K562 (cell line): Measurements from ENCODE around the gene KIF7. TPM values are rescaled to one million over a fixed set of nuclear protein-coding genes. Genes with fewer than 3 reads are reported as not detected.

Experiments
- ATAC-seq: fragments of 200-7000 bp; cut with Tn5 transposase; 3 replicates; pipeline ENCODE4 v1.9.1; 2020; ENCODE audit warnings: moderate library complexity
- Bru-seq: library from RNA; stranded (reverse); fragments of 400-500 nt; gene quantifications from one replicate; lab custom pipeline; 2021; lab: Mats Ljungman, UMichigan
- BruChase-seq, 2 experiments: library from RNA; stranded (reverse); fragments of 400-500 nt; gene quantifications; one replicate each; lab custom pipeline; 2021; lab: Mats Ljungman, UMichigan
- BruUV-seq: library from RNA; stranded (reverse); fragments of 400-500 nt; replicated peaks from 2 replicates; lab custom pipeline; 2021; lab: Mats Ljungman, UMichigan
- CTCF ChIA-PET: fragments of 300-600 bp; formaldehyde crosslinking; extraction: SDS; loops from one replicate; lab custom pipeline; 2021; ENCODE audit warnings: low intra/inter-chr PET ratio; lab: Yijun Ruan, JAX
- POLR2A ChIA-PET: fragments of 300-600, 350-650 bp; sonication (Branson Sonifier 250); formaldehyde crosslinking; extraction: SDS; loops from one replicate; lab custom pipeline; 2021; ENCODE audit warnings: antibody characterized with exemption, inconsistent platforms; lab: Yijun Ruan, JAX
- DNase-seq, 4 experiments: peaks; one replicate each; pipeline versions ENCODE4 v3.0.0 to v3.0.0-alpha.2; 2011 to 2018; ENCODE audit warnings: low spot score in 3 of 4, mixed read lengths in 3 of 4; ENCODE audit errors: extremely low read depth in 1 of 4
- FAIRE-seq: peaks from 2 replicates; lab custom pipeline; 2011; peaks lifted over from hg19 to GRCh38; lab: Jason Lieb, UNC
- H2AFZ ChIP-seq: 2 replicates; pipeline ENCODE4 v1.6.0; 2011; ENCODE audit warnings: low read depth, low read length, control low read depth, inconsistent platforms
- H3K27ac ChIP-seq: fragments of 200-600 bp; 3 replicates; pipeline ENCODE4 v1.8.0; 2011; ENCODE audit warnings: low read depth, mild to moderate bottlenecking, control low read depth, inconsistent platforms, low read length, moderate library complexity, mixed read lengths; ENCODE audit errors: extremely low read depth
- H3K27me3 ChIP-seq, 2 experiments: fragments of 300-600 bp in 1 of 2; 2 replicates in 1 of 2; 3 replicates in 1 of 2; pipeline versions ENCODE4 v1.6.0 to v1.8.0; 2011; ENCODE audit warnings: inconsistent platforms in 2 of 2, low read length in 2 of 2, mild to moderate bottlenecking in 1 of 2, mixed read lengths in 1 of 2, moderate library complexity in 1 of 2; ENCODE audit not compliant: control insufficient read depth in 2 of 2, insufficient read depth in 2 of 2
- H3K36me3 ChIP-seq: fragments of 300-600 bp; 3 replicates; pipeline ENCODE4 v1.8.0; 2011; ENCODE audit warnings: mild to moderate bottlenecking, low read length, inconsistent platforms; ENCODE audit not compliant: control insufficient read depth, insufficient read depth
- H3K4me1 ChIP-seq, 2 experiments: fragments of 200-600 bp in 1 of 2; replicated peaks in 1 of 2; 2 replicates in 1 of 2; 3 replicates in 1 of 2; pipeline versions ENCODE4 v1.5.1 to v1.8.0; 2011; ENCODE audit warnings: inconsistent platforms in 2 of 2, low read length in 2 of 2, mild to moderate bottlenecking in 1 of 2, mixed read lengths in 1 of 2, moderate library complexity in 1 of 2; ENCODE audit not compliant: control insufficient read depth in 2 of 2, insufficient read depth in 2 of 2
- H3K4me2 ChIP-seq: 2 replicates; pipeline ENCODE4 v1.6.1; 2011; ENCODE audit warnings: low read length, control low read depth, inconsistent platforms, mixed read lengths; ENCODE audit not compliant: insufficient read depth
- H3K4me3 ChIP-seq: fragments of 200-600 bp; sonication (generic), shearing (Covaris generic); 2 replicates; pipeline ENCODE4 v1.5.1; 2016; ENCODE audit warnings: control low read depth, inconsistent platforms
- H3K79me2 ChIP-seq: fragments of 200-600 bp; 3 replicates; pipeline ENCODE4 v1.8.0; 2011; ENCODE audit warnings: low read length, inconsistent platforms; ENCODE audit not compliant: control insufficient read depth, insufficient read depth
- H3K9ac ChIP-seq, 2 experiments: 2 replicates each; pipeline versions ENCODE4 v1.6.0 to v1.6.1; 2011; ENCODE audit warnings: low read depth in 2 of 2, low read length in 2 of 2, control low read depth in 1 of 2, inconsistent platforms in 1 of 2, mild to moderate bottlenecking in 1 of 2, mixed read lengths in 1 of 2; ENCODE audit not compliant: insufficient read depth in 1 of 2
- H3K9me1 ChIP-seq: one replicate; pipeline ENCODE4 v1.6.0; 2011; ENCODE audit warnings: inconsistent platforms, mild to moderate bottlenecking, low read length, moderate library complexity; ENCODE audit not compliant: control insufficient read depth, insufficient read depth
- H3K9me3 ChIP-seq: replicated peaks from 2 replicates; pipeline ENCODE4 v1.5.1; 2011; ENCODE audit warnings: low read depth, low read length, inconsistent platforms; ENCODE audit not compliant: control insufficient read depth, insufficient read depth
- H4K20me1 ChIP-seq: replicated peaks from 2 replicates; pipeline ENCODE4 v1.6.1; 2011; ENCODE audit warnings: low read length, inconsistent platforms, mixed read lengths; ENCODE audit not compliant: control insufficient read depth, insufficient read depth
- CREB1 ChIP-seq, 2 experiments: sonication (generic) in 1 of 2; formaldehyde crosslinking in 1 of 2; IDR thresholded peaks; 2 replicates each; pipeline versions ENCODE4 v1.6.1 to v1.8.0; 2012 to 2022; ENCODE audit warnings: inconsistent platforms in 1 of 2, mild to moderate bottlenecking in 1 of 2, missing genetic modification reagents in 1 of 2, moderate library complexity in 1 of 2
- CREM ChIP-seq: IDR thresholded peaks from 2 replicates; pipeline ENCODE4 v1.6.1; 2014; ENCODE audit warnings: antibody characterized with exemption, low read depth
- E2F5 ChIP-seq: sonication (generic); formaldehyde crosslinking; IDR thresholded peaks from 2 replicates; pipeline ENCODE4 v1.8.0; 2022; ENCODE audit warnings: mild to moderate bottlenecking, missing genetic modification reagents
- PHF8 ChIP-seq: fragments of 200-600 bp; sonication (generic); IDR thresholded peaks from 2 replicates; pipeline ENCODE4 v1.6.1; 2012; ENCODE audit warnings: mixed run types, mild to moderate bottlenecking, inconsistent platforms, low read length, moderate library complexity, borderline replicate concordance
- RBFOX2 ChIP-seq: fragments of 200-400 bp; formaldehyde crosslinking; IDR thresholded peaks from 2 replicates; pipeline ENCODE4 v1.6.1; 2017; ENCODE audit warnings: low read depth, mild to moderate bottlenecking, low read length, moderate library complexity
- ZBTB7A ChIP-seq: IDR thresholded peaks from 2 replicates; pipeline ENCODE4 v1.6.1; 2011; ENCODE audit warnings: low read depth, mild to moderate bottlenecking, low read length, moderate library complexity, borderline replicate concordance; ENCODE audit not compliant: control insufficient read depth
- ZNF586 ChIP-seq: fragments of 450-650 bp; formaldehyde crosslinking; conservative IDR thresholded peaks from 2 replicates; pipeline ENCODE4 v1.4.0; 2020; ENCODE audit warnings: mild to moderate bottlenecking, moderate library complexity
- WGBS: fragments of 100-300 bp; shearing (Covaris generic); methylation state at CpG from one replicate; pipeline ENCODE4 v1.1.6; 2016; ENCODE audit warnings: low coverage, mixed read lengths; ENCODE audit not compliant: insufficient coverage; ENCODE audit errors: missing lambda C conversion rate; 5-methylcytosine and 5-hydroxymethylcytosine counted together
- in situ Hi-C: fragments of 300-500 bp; cut with MboI; formaldehyde crosslinking; loops from 4 replicates; pipeline ENCODE4 v1.15.0; 2018; ENCODE audit warnings: inconsistent platforms, mixed read lengths
- intact Hi-C: fragments of 100-400 bp; cut with micrococcal nuclease; formaldehyde crosslinking; loops from 2 replicates; pipeline ENCODE4 v1.14.2; 2022
- long read RNA-seq, 3 experiments: library from polyadenylated mRNA in 2 of 3; library from RNA in 1 of 3; unstranded in 2 of 3; stranded (forward) in 1 of 3; transcript quantifications; one replicate each; pipeline ENCODE4 v2.0.0, GENCODE V29; 2019 to 2022
- polyA minus RNA-seq, 3 experiments: library from RNA; depleted of rRNA, polyadenylated mRNA; stranded (reverse); fragments of >200 nt; gene quantifications; 2 replicates each; pipeline ENCODE4 v1.2.3, GENCODE V29; 2011
- polyA plus RNA-seq, 8 experiments: library from polyadenylated mRNA; depleted of rRNA in 4 of 8; stranded (reverse) in 5 of 8; unstranded in 3 of 8; fragments of >200 nt; fragmentation: Nextera tagmentation in 2 of 8; fragmentation: Illumina TruSeq in 1 of 8; extraction: Ambion mirVana in 2 of 8; extraction: Trizol in 1 of 8; gene quantifications; 2 replicates each; pipeline versions ENCODE4 v1.2.1 to v1.2.3, GENCODE V29; 2011 to 2014; ENCODE audit warnings: inconsistent platforms in 1 of 8, missing spikeins in 1 of 8
- total RNA-seq, 7 experiments: library from RNA; depleted of rRNA in 6 of 7; stranded (reverse); fragments of >200 nt in 6 of 7; fragmentation: Illumina TruSeq in 2 of 7; extraction: Trizol in 2 of 7; gene quantifications; 2 replicates each; pipeline versions ENCODE4 v1.2.1 to v1.2.3, GENCODE V29; 2011 to 2021; ENCODE audit warnings: low replicate concordance in 1 of 7
- TF ChIP-seq, protein P1 (sequence below): fragments of 450-650 bp; IDR thresholded peaks from 2 replicates; pipeline ENCODE4 v1.6.1; 2016
- TF ChIP-seq, protein P2 (sequence below), 2 experiments: IDR thresholded peaks; 2 replicates each; pipeline ENCODE4 v1.6.1; 2011; ENCODE audit warnings: borderline replicate concordance in 1 of 2, control low read depth in 1 of 2, low read depth in 1 of 2, low read length in 1 of 2, mild to moderate bottlenecking in 1 of 2, mixed read lengths in 1 of 2, moderate library complexity in 1 of 2; ENCODE audit not compliant: insufficient read depth in 1 of 2, insufficient read length in 1 of 2, poor library complexity in 1 of 2, severe bottlenecking in 1 of 2; ENCODE audit errors: extremely low read depth in 1 of 2

KIF7 gene
- total RNA-seq (2011; cell fraction: chromatin; rRNA removed; ENCODE audit: low replicate concordance) = 4.9 and 14.4 TPM in 2 replicates
- total RNA-seq (2011; cell fraction: nucleolus; rRNA removed) = 4.2 and 7.3 TPM in 2 replicates
- total RNA-seq (2011; cell fraction: nucleoplasm; rRNA removed) = 2.7 and 3.1 TPM in 2 replicates
- total RNA-seq (2014; rRNA removed) = 1.6 and 2.0 TPM in 2 replicates
- 0.15 and 0.35 TPM in 2 replicates for total RNA-seq (2014; rRNA removed; fragmentation: Illumina TruSeq; extraction: Trizol)
- 0.58 and 0.64 TPM in 2 replicates for total RNA-seq (2015; rRNA removed; fragmentation: Illumina TruSeq; extraction: Trizol)
- total RNA-seq (2021) = 1.7 and 1.8 TPM in 2 replicates
- 1.3 and 1.7 TPM in 2 replicates for polyA plus RNA-seq (2011; rRNA removed)
- 1.1 and 2.7 TPM in 2 replicates for polyA plus RNA-seq (2011; cell fraction: cytosol; rRNA removed)
- 4.3 and 6.8 TPM in 2 replicates for polyA plus RNA-seq (2011; cell fraction: nucleus; rRNA removed)
- polyA plus RNA-seq (2012) = 0.96 and 1.1 TPM in 2 replicates
- 0.49 and 0.69 TPM in 2 replicates for polyA plus RNA-seq (2014; fragmentation: Illumina TruSeq; extraction: Trizol)
- under 1 TPM; 0.04 to 0.06 TPM for polyA plus RNA-seq (2014; fragmentation: Nextera tagmentation; extraction: Ambion mirVana)
- 1.9 and 3.1 TPM in 2 replicates for polyA plus RNA-seq (2014; rRNA removed)
- 0.45 and 1.2 TPM in 2 replicates for polyA minus RNA-seq (2011; rRNA and poly(A)+ RNA removed)
- polyA minus RNA-seq (2011; cell fraction: cytosol; rRNA and poly(A)+ RNA removed) = 0.82 and 1.5 TPM in 2 replicates
- 1.2 and 2.8 TPM in 2 replicates for polyA minus RNA-seq (2011; cell fraction: nucleus; rRNA and poly(A)+ RNA removed)
- Bru-seq, nascent RNA = percentile 48 among the genes with signal in this experiment
- percentile 45 among the genes with signal in this experiment for BruChase-seq, experiment 1, labeled RNA remaining after a 2-hour chase
- percentile 47 among the genes with signal in this experiment for BruChase-seq, experiment 2, labeled RNA remaining after a 6-hour chase
- long read RNA-seq, experiment 1, full-length matches to known transcripts = 2 of 36 reads
- long read RNA-seq, experiment 1, partial matches to known transcripts = 7 of 36 reads
- long read RNA-seq, experiment 1, other reads (novel, unspliced or antisense) = 27 of 36 reads
- long read RNA-seq, experiment 2, partial matches to known transcripts = 4 of 7 reads
- long read RNA-seq, experiment 2, other reads (novel, unspliced or antisense) = 3 of 7 reads
- long read RNA-seq, experiment 3, partial matches to known transcripts = 1 of 1 reads
- long read RNA-seq, experiment 3, other reads (novel, unspliced or antisense) = 0 of 1 reads

- Histone ChIP-seq H3K4me3 (peak within 1 kb of the TSS; percentile 45), H2AFZ (peak within 1 kb of the TSS; percentile 59), H3K27ac (no peak within 1 kb of the TSS), H3K4me1 (peaks cover 0 to 22% of the 10 kb centered on the region in 2 experiments; a peak in 4 of 5 replicates), H4K20me1 (no peaks in the 10 kb centered on the region), H3K79me2 (no peaks in the 10 kb centered on the region), H3K9me1 (no peaks in the 10 kb centered on the region), H3K9ac (peak within 1 kb of the TSS in 1 of 2 experiments; percentile 86; a peak in 3 of 4 replicates), H3K9me3 (no peaks in the 10 kb centered on the region), H3K36me3 (no peaks in the 10 kb centered on the region), H3K27me3 (peaks cover 7 to 39% of the 10 kb centered on the region in 2 experiments; a peak in 3 of 5 replicates), H3K4me2 (peak within 1 kb of the TSS; percentile 68)
- peak; percentile 96 for ATAC-seq
- CTCF ChIA-PET = no interaction called here
- peak; percentile 42 to 87 (median 79) for DNase-seq
- POLR2A ChIA-PET = interaction anchor here (0.6 kb wide), 1 partner anchor 39 kb away, joined by 3 read pairs; no protein-coding TSS in a partner anchor
- WGBS = 19% methylated on average over 49 of the region's 87 CpGs
- in situ Hi-C loops = no loop called here
- no peak for FAIRE-seq
- no TSS peak for BruUV-seq
- intact Hi-C loops = no loop called here
- no peak for TF ChIP-seq ZNF586
- peak; percentile 89 for TF ChIP-seq CREM
- peak; percentile 50; the same call in 1 of the 2 replicates for TF ChIP-seq ZBTB7A
- TF ChIP-seq CREB1 (IDR thresholded peaks at IDR 0.05) = peak; percentile 69; the same call in 1 of the 2 replicates
- TF ChIP-seq CREB1 (CRISPR knock-in tag; IDR thresholded peaks at IDR 0.05) = peak; percentile 56; the same call in 1 of the 2 replicates
- TF ChIP-seq PHF8 = peak; percentile 71; the same call in 1 of the 2 replicates
- TF ChIP-seq RBFOX2 = 0 out of 2 replicates have a peak, but pooled peaks have one; percentile 25
- TF ChIP-seq E2F5 (CRISPR knock-in tag) = no peak
- TF ChIP-seq, protein P1, sequence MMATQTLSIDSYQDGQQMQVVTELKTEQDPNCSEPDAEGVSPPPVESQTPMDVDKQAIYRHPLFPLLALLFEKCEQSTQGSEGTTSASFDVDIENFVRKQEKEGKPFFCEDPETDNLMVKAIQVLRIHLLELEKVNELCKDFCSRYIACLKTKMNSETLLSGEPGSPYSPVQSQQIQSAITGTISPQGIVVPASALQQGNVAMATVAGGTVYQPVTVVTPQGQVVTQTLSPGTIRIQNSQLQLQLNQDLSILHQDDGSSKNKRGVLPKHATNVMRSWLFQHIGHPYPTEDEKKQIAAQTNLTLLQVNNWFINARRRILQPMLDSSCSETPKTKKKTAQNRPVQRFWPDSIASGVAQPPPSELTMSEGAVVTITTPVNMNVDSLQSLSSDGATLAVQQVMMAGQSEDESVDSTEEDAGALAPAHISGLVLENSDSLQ = peak; percentile 39; the same call in 1 of the 2 replicates
- TF ChIP-seq, protein P2, sequence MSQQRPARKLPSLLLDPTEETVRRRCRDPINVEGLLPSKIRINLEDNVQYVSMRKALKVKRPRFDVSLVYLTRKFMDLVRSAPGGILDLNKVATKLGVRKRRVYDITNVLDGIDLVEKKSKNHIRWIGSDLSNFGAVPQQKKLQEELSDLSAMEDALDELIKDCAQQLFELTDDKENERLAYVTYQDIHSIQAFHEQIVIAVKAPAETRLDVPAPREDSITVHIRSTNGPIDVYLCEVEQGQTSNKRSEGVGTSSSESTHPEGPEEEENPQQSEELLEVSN (IDR thresholded peaks at IDR 0.05; ENCODE audit: borderline replicate concordance in 1 of 2, extremely low read depth in 1 of 2, insufficient read depth in 1 of 2, insufficient read length in 1 of 2, low read depth in 1 of 2, low read length in 1 of 2, poor library complexity in 1 of 2, severe bottlenecking in 1 of 2) = peak in 1 of 2 experiments; percentile 5
Observed at GRCh38 chr15:89654847-89655805, at the start of gene KIF7. TSS of gene KIF7 (minus strand) at chr15:89655467. CDS start at chr15:89652930, 2,537 bp downstream.
